ENCODE results near the gene LYPD5. TPM values are rescaled to one million over a fixed set of nuclear protein-coding genes. Genes with fewer than 3 reads are reported as not detected.

LYPD5 gene
- total RNA-seq, 1 donor, result 0.72 TPM

DNA sequence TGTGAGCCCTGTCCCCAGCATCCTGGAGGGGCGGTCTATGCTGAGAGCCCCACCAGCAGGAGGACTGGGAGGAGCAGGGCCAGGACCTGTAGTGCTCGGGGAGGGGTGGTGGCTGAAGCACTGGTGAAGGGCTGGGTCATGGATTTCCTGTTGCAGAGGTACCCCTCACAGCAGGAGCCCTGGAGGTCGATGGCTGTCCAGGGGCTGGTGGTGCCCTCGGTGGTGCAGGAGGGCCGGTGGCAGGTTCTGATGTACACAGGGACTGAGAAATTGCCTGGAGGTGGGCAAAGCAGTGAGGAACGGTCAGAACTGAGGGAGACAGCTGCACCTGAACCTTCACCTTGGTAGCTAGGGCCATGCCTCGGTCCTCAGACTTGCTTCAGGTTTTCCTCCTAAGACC lies 4.7 kb downstream of the LYPD5 start:
- H3K27me3 ChIP-seq (ENCODE audit: insufficient read depth, low read length), result peaks cover 38% of the 10 kb centered on the region
- no peak overlapping the region for H3K4me3 ChIP-seq (ENCODE audit: insufficient read depth, low read length)
- no peak overlapping the region for H3K4me2 ChIP-seq (ENCODE audit: insufficient read depth, low read length)
- H4K20me1 ChIP-seq (ENCODE audit: insufficient read depth, low read length), result no peaks in the 10 kb centered on the region
- H3K27ac ChIP-seq (ENCODE audit: low read depth, low read length), result no peak overlapping the region
- H3K9me3 ChIP-seq (ENCODE audit: low read depth, low read length), result no peaks in the 10 kb centered on the region
- no peak overlapping the region for H2AFZ ChIP-seq (ENCODE audit: low read length)
- no peak for DNase-seq (ENCODE audit: insufficient read length, low spot score, missing footprints)
- H3K36me3 ChIP-seq (ENCODE audit: insufficient read depth, low read length), result no peaks in the 10 kb centered on the region
- no peaks in the 10 kb centered on the region for H3K79me2 ChIP-seq (ENCODE audit: insufficient read depth, low read length)
- TF ChIP-seq, protein P1, sequence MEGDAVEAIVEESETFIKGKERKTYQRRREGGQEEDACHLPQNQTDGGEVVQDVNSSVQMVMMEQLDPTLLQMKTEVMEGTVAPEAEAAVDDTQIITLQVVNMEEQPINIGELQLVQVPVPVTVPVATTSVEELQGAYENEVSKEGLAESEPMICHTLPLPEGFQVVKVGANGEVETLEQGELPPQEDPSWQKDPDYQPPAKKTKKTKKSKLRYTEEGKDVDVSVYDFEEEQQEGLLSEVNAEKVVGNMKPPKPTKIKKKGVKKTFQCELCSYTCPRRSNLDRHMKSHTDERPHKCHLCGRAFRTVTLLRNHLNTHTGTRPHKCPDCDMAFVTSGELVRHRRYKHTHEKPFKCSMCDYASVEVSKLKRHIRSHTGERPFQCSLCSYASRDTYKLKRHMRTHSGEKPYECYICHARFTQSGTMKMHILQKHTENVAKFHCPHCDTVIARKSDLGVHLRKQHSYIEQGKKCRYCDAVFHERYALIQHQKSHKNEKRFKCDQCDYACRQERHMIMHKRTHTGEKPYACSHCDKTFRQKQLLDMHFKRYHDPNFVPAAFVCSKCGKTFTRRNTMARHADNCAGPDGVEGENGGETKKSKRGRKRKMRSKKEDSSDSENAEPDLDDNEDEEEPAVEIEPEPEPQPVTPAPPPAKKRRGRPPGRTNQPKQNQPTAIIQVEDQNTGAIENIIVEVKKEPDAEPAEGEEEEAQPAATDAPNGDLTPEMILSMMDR (IDR thresholded peaks at IDR 0.05; ENCODE audit: extremely low read depth, low read depth, low read length), result no peak
- no peaks in the 10 kb centered on the region for H3K4me1 ChIP-seq (ENCODE audit: insufficient read depth, low read length)

DNA sequence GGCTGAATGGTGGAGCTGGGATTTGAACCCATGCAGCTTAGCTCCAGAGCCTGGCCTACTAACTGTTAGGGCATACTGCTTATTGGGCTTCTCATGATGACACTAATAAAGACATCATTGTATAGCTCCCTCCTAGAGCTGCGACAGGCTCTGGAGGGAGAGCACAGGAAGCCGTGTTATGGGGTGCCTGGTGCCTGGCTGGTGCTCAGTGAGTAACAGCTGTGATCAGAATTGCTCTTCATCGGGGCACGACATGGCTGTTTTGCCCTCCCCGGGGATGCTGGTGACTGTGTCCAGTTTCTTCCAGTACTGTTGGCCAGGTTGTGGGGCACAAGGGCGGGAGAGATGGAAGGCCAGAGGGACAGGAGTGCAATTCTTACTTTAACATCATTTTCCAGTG lies 5.1 kb downstream of the LYPD5 start:
- TF ChIP-seq, protein P1 (IDR thresholded peaks at IDR 0.05; ENCODE audit: extremely low read depth, low read depth, low read length), result no peak
- Histone ChIP-seq H3K9me3 (ENCODE audit: low read depth, low read length) (no peaks in the 10 kb centered on the region), H4K20me1 (ENCODE audit: insufficient read depth, low read length) (no peaks in the 10 kb centered on the region), H3K4me2 (ENCODE audit: insufficient read depth, low read length) (no peak overlapping the region), H3K79me2 (ENCODE audit: insufficient read depth, low read length) (no peaks in the 10 kb centered on the region), H2AFZ (ENCODE audit: low read length) (no peak overlapping the region), H3K4me3 (ENCODE audit: insufficient read depth, low read length) (no peak overlapping the region), H3K27ac (ENCODE audit: low read depth, low read length) (no peak overlapping the region), H3K36me3 (ENCODE audit: insufficient read depth, low read length) (no peaks in the 10 kb centered on the region), H3K4me1 (ENCODE audit: insufficient read depth, low read length) (no peaks in the 10 kb centered on the region), H3K27me3 (ENCODE audit: insufficient read depth, low read length) (peaks cover 37% of the 10 kb centered on the region)
- no peak for DNase-seq (ENCODE audit: insufficient read length, low spot score, missing footprints)

DNA sequence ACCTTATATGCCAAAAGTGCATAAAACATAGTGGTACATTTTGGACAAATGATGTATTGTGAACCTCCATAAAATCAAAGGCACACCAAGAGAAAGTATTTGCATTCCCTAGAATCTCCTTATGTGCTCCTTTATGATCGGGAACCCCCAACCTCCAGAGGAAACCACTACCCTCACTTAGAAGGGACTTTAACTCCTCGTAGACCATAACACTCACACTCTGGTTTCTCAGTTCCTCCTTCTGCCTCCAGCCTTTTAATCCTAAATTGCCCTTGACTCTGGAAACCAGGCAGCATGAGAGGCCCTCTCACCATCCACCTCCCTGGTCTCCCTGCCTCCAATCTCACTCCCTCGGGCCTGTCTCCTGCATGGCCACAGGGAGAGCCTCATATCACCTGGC lies 11.7 kb downstream of the LYPD5 start:
- H3K4me3 ChIP-seq (ENCODE audit: insufficient read depth, low read length), result no peak overlapping the region
- DNase-seq (ENCODE audit: insufficient read length, low spot score, missing footprints), result no peak
- H3K27ac ChIP-seq (ENCODE audit: low read depth, low read length), result no peak overlapping the region
- TF ChIP-seq, protein P1 (IDR thresholded peaks at IDR 0.05; ENCODE audit: extremely low read depth, low read depth, low read length), result no peak
- no peak overlapping the region for H3K4me2 ChIP-seq (ENCODE audit: insufficient read depth, low read length)
- H3K27me3 ChIP-seq (ENCODE audit: insufficient read depth, low read length), result peaks cover 17% of the 10 kb centered on the region
- H3K4me1 ChIP-seq (ENCODE audit: insufficient read depth, low read length), result no peaks in the 10 kb centered on the region
- H3K79me2 ChIP-seq (ENCODE audit: insufficient read depth, low read length), result no peaks in the 10 kb centered on the region
- H3K36me3 ChIP-seq (ENCODE audit: insufficient read depth, low read length), result no peaks in the 10 kb centered on the region
- no peaks in the 10 kb centered on the region for H3K9me3 ChIP-seq (ENCODE audit: low read depth, low read length)
- no peak overlapping the region for H2AFZ ChIP-seq (ENCODE audit: low read length)
- no peaks in the 10 kb centered on the region for H4K20me1 ChIP-seq (ENCODE audit: insufficient read depth, low read length)

DNA sequence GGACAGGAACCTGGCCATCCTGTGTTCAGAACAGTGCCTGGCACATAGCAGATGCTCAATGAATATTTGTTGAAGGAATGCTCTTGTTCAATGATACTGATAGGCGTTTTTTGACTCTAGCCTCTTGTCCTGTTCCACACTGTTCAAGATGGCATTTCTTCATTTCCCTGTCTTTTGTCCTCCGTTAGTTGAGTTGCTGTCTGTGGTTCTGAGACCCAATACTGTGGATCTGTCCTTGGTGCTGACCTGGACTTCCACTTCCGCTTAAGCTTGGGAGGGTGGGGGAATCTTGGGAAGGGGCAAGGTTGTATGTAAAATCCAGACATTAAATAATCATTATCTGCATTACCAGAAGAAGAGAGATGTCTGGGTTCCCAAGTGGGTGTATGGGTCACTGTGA lies 13.2 kb downstream of the LYPD5 start:
- H3K9me3 ChIP-seq (ENCODE audit: low read depth, low read length), result no peaks in the 10 kb centered on the region
- H3K27me3 ChIP-seq (ENCODE audit: insufficient read depth, low read length), result peaks cover 14% of the 10 kb centered on the region
- H2AFZ ChIP-seq (ENCODE audit: low read length), result no peak overlapping the region
- no peak overlapping the region for H3K4me3 ChIP-seq (ENCODE audit: insufficient read depth, low read length)
- no peaks in the 10 kb centered on the region for H3K36me3 ChIP-seq (ENCODE audit: insufficient read depth, low read length)
- no peak overlapping the region for H3K27ac ChIP-seq (ENCODE audit: low read depth, low read length)
- TF ChIP-seq, protein P1 (IDR thresholded peaks at IDR 0.05; ENCODE audit: extremely low read depth, low read depth, low read length), result no peak
- peak; percentile 41 for DNase-seq (ENCODE audit: insufficient read length, low spot score, missing footprints)
- H3K4me2 ChIP-seq (ENCODE audit: insufficient read depth, low read length), result no peak overlapping the region
- H3K79me2 ChIP-seq (ENCODE audit: insufficient read depth, low read length), result no peaks in the 10 kb centered on the region
- H3K4me1 ChIP-seq (ENCODE audit: insufficient read depth, low read length), result peaks cover 13% of the 10 kb centered on the region
- H4K20me1 ChIP-seq (ENCODE audit: insufficient read depth, low read length), result no peaks in the 10 kb centered on the region
